Gastroesophageal sphincter (tissue), 4 donors: ENCODE results near the gene HS3ST4. TPM values are rescaled to one million over a fixed set of nuclear protein-coding genes. Genes with fewer than 3 reads are reported as not detected.

Experiments used
- ATAC-seq: fragments of 150-250 bp; one replicate; pipeline ENCODE4 v1.9.1; 2016; ENCODE audit warnings: mild to moderate bottlenecking, moderate library complexity
- H3K27ac ChIP-seq, 4 donors: fragments of 200-600 bp; sonication (generic) in 3 of 4; 1 replicate in 3 of 4; 2 replicates in 1 of 4; pipeline ENCODE4 v1.5.1; 2016 to 2019
- H3K27me3 ChIP-seq: fragments of 200-600 bp; sonication (generic); one replicate; pipeline ENCODE4 v1.5.1; 2019
- H3K36me3 ChIP-seq, 2 donors: fragments of 200-600 bp; sonication (generic); one replicate each; pipeline ENCODE4 v1.5.1; 2019; ENCODE audit warnings: control low read depth in 1 of 2
- H3K4me1 ChIP-seq, 3 donors: fragments of 200-600 bp; sonication (generic); 1 replicate in 2 of 3; 2 replicates in 1 of 3; pipeline ENCODE4 v1.5.1; 2016 to 2019; ENCODE audit warnings: control low read depth in 2 of 3
- H3K4me3 ChIP-seq, 2 donors: fragments of 200-600 bp; sonication (generic); one replicate each; pipeline ENCODE4 v1.5.1; 2019; ENCODE audit warnings: mild to moderate bottlenecking in 1 of 2, moderate library complexity in 1 of 2
- H3K9me3 ChIP-seq, 3 donors: fragments of 200-600 bp; sonication (generic); one replicate each; pipeline ENCODE4 v1.5.1; 2017 to 2019; ENCODE audit warnings: control low read depth in 2 of 3
- CTCF ChIP-seq, 4 experiments: fragments of 200-600 bp in 2 of 4; fragments of 450-650 bp in 2 of 4; sonication (generic) in 1 of 4; IDR thresholded peaks; one replicate each; pipeline ENCODE4 v1.5.1; 2017 to 2019; ENCODE audit warnings: antibody characterized with exemption in 4 of 4, mild to moderate bottlenecking in 2 of 4, moderate library complexity in 2 of 4
- EP300 ChIP-seq: sonication (generic); formaldehyde crosslinking; IDR thresholded peaks from one replicate; pipeline ENCODE4 v1.6.1; 2017; ENCODE audit warnings: antibody characterized with exemption, mild to moderate bottlenecking
- POLR2A ChIP-seq, 2 donors: fragments of 450-650 bp; IDR thresholded peaks; one replicate each; pipeline ENCODE4 v1.6.1; 2017; ENCODE audit warnings: antibody characterized with exemption in 2 of 2, mild to moderate bottlenecking in 2 of 2, moderate library complexity in 1 of 2
- POLR2AphosphoS5 ChIP-seq: sonication (generic); formaldehyde crosslinking; IDR thresholded peaks from one replicate; pipeline ENCODE4 v1.6.1; 2017; ENCODE audit warnings: antibody characterized with exemption
- WGBS, 2 donors: methylation state at CpG; one replicate each; pipeline ENCODE4 v1.1.5; 2018; ENCODE audit warnings: low coverage in 1 of 2; 5-methylcytosine and 5-hydroxymethylcytosine counted together
- total RNA-seq, 4 donors: library from RNA; depleted of rRNA; stranded (reverse); fragments of >200 nt; gene quantifications; one replicate each; pipeline ENCODE4 v1.1.0, GENCODE V29; 2016

The HS3ST4 gene
- total RNA-seq, 4 donors from 2014 or later, result 0.12 TPM; not detected in 3

GRCh38 chr16:25845901-25846300 lies 154.1 kb downstream of the HS3ST4 start:
- no peaks in the 10 kb centered on the region for H3K9me3 ChIP-seq
- WGBS, 2 donors, result 47 to 66% methylated on average over 2 to 3 of the region's 3 CpGs
- H3K27ac ChIP-seq, result no peak overlapping the region
- H3K27me3 ChIP-seq, result peaks cover 19% of the 10 kb centered on the region
- ATAC-seq, result no peak
- TF ChIP-seq EP300 (no peak), CTCF (IDR thresholded peaks at IDR 0.05) (no peak), POLR2A (IDR thresholded peaks at IDR 0.05) (no peak), POLR2AphosphoS5 (no peak)
- H3K36me3 ChIP-seq, result no peaks in the 10 kb centered on the region
- no peaks in the 10 kb centered on the region for H3K4me1 ChIP-seq
- no peak overlapping the region for H3K4me3 ChIP-seq

- Histone ChIP-seq H3K27me3 (peaks cover 30% of the 10 kb centered on the region), H3K9me3 (peaks cover 0 to 12% (median 0%) of the 10 kb centered on the region in 3 donors), H3K36me3 (no peaks in the 10 kb centered on the region), H3K4me1 (no peaks in the 10 kb centered on the region), H3K27ac (no peak overlapping the region), H3K4me3 (no peak overlapping the region)
- no peak for ATAC-seq
- no peak for TF ChIP-seq POLR2A (IDR thresholded peaks at IDR 0.05)
- TF ChIP-seq CTCF (IDR thresholded peaks at IDR 0.05), result no peak
- no peak for TF ChIP-seq EP300
- no peak for TF ChIP-seq POLR2AphosphoS5
- 19 to 29% methylated on average over 5 to 6 of the region's 6 CpGs for WGBS, 2 donors
These were observed 162.4 kb downstream of the HS3ST4 start for GRCh38 chr16:25854141-25854540.

- H3K27ac ChIP-seq, result no peak overlapping the region
- H3K4me1 ChIP-seq, result no peaks in the 10 kb centered on the region
- H3K4me3 ChIP-seq, result no peak overlapping the region
- no peaks in the 10 kb centered on the region for H3K36me3 ChIP-seq
- ATAC-seq, result no peak
- H3K27me3 ChIP-seq, result peaks cover 28% of the 10 kb centered on the region
- H3K9me3 ChIP-seq, result peaks cover 0 to 19% (median 0%) of the 10 kb centered on the region in 3 donors
- WGBS, 2 donors, result 0 to 8% methylated on average over 1 of the region's 1 CpG
- TF ChIP-seq EP300 (no peak), CTCF (IDR thresholded peaks at IDR 0.05) (no peak), POLR2A (IDR thresholded peaks at IDR 0.05) (no peak), POLR2AphosphoS5 (no peak)
These were observed 163.3 kb downstream of the HS3ST4 start for GRCh38 chr16:25855063-25855462.

GRCh38 chr16:25855818-25856217 lies 164.1 kb downstream of the HS3ST4 start:
- ATAC-seq, result no peak
- TF ChIP-seq POLR2AphosphoS5, result no peak
- TF ChIP-seq POLR2A (IDR thresholded peaks at IDR 0.05), result no peak
- TF ChIP-seq EP300, result no peak
- no peak for TF ChIP-seq CTCF (IDR thresholded peaks at IDR 0.05)
- Histone ChIP-seq H3K27ac (no peak overlapping the region), H3K9me3 (peaks cover 0 to 20% (median 0%) of the 10 kb centered on the region in 3 donors), H3K4me3 (no peak overlapping the region), H3K4me1 (no peaks in the 10 kb centered on the region), H3K36me3 (no peaks in the 10 kb centered on the region), H3K27me3 (peaks cover 20% of the 10 kb centered on the region)
- no CpG with 5 or more reads among the region's 2 CpGs for WGBS, 2 donors

GRCh38 chr16:25859645-25860044 lies 167.9 kb downstream of the HS3ST4 start:
- H3K9me3 ChIP-seq, result peaks cover 0 to 27% (median 0%) of the 10 kb centered on the region in 3 donors
- no peaks in the 10 kb centered on the region for H3K36me3 ChIP-seq
- no peaks in the 10 kb centered on the region for H3K4me1 ChIP-seq
- H3K27ac ChIP-seq, result no peak overlapping the region
- WGBS, 2 donors, result 0 to 40% methylated on average over 1 to 3 of the region's 3 CpGs
- H3K27me3 ChIP-seq, result peaks cover 16% of the 10 kb centered on the region
- TF ChIP-seq POLR2A (IDR thresholded peaks at IDR 0.05), result no peak
- TF ChIP-seq EP300, result no peak
- TF ChIP-seq POLR2AphosphoS5, result no peak
- TF ChIP-seq CTCF (IDR thresholded peaks at IDR 0.05), result no peak
- H3K4me3 ChIP-seq, result no peak overlapping the region
- no peak for ATAC-seq
